Duodenal mucosa (tissue), 2 donors: ENCODE measurements around the gene CALN1.

ENCODE experiments used
- H3K27ac ChIP-seq: one replicate; pipeline ENCODE4 v1.7.0; 2013; ENCODE audit warnings: low read depth, low read length
- H3K27me3 ChIP-seq, 2 donors: one replicate each; pipeline ENCODE4 v1.7.0; 2013; ENCODE audit warnings: low read length in 2 of 2, control low read depth in 1 of 2; ENCODE audit not compliant: insufficient read depth in 2 of 2, control insufficient read depth in 1 of 2
- H3K36me3 ChIP-seq, 2 donors: one replicate each; pipeline ENCODE4 v1.7.0; 2013; ENCODE audit warnings: low read length in 2 of 2, control low read depth in 1 of 2; ENCODE audit not compliant: insufficient read depth in 2 of 2, control insufficient read depth in 1 of 2
- H3K4me1 ChIP-seq, 2 donors: one replicate each; pipeline ENCODE4 v1.7.0; 2013; ENCODE audit warnings: low read length in 2 of 2, control low read depth in 1 of 2; ENCODE audit not compliant: insufficient read depth in 2 of 2, control insufficient read depth in 1 of 2
- H3K4me3 ChIP-seq, 2 donors: one replicate each; pipeline ENCODE4 v1.7.0; 2013; ENCODE audit warnings: low read length in 2 of 2, low read depth in 1 of 2
- H3K9ac ChIP-seq, 2 donors: one replicate each; pipeline ENCODE4 v1.7.0; 2013; ENCODE audit warnings: low read length in 2 of 2, low read depth in 1 of 2
- H3K9me3 ChIP-seq, 2 donors: one replicate each; pipeline ENCODE4 v1.7.0; 2013; ENCODE audit warnings: low read length in 2 of 2, control low read depth in 1 of 2; ENCODE audit not compliant: control insufficient read depth in 1 of 2

The CALN1 gene

GRCh38 chr7:71787513-71787912, 624.6 kb downstream of the CALN1 start:
- H3K36me3 ChIP-seq: no peaks in the 10 kb centered on the region
- H3K4me3 ChIP-seq: no peak overlapping the region
- no peaks in the 10 kb centered on the region for H3K27me3 ChIP-seq
- H3K27ac ChIP-seq: no peak overlapping the region
- no peaks in the 10 kb centered on the region for H3K4me1 ChIP-seq
- H3K9ac ChIP-seq: no peak overlapping the region
- H3K9me3 ChIP-seq: peaks cover 18 to 32% of the 10 kb centered on the region in 2 donors

- Histone ChIP-seq H3K36me3 (no peaks in the 10 kb centered on the region), H3K9ac (no peak overlapping the region), H3K4me3 (no peak overlapping the region), H3K27ac (no peak overlapping the region), H3K9me3 (peaks cover 14 to 27% of the 10 kb centered on the region in 2 donors), H3K27me3 (no peaks in the 10 kb centered on the region), H3K4me1 (no peaks in the 10 kb centered on the region)
Measured at GRCh38 chr7:71785216-71785615, 626.9 kb downstream of the CALN1 start.

GRCh38 chr7:71784781-71785180, 627.4 kb downstream of the CALN1 start:
- Histone ChIP-seq H3K4me1 (no peaks in the 10 kb centered on the region), H3K4me3 (no peak overlapping the region), H3K9ac (no peak overlapping the region), H3K36me3 (no peaks in the 10 kb centered on the region), H3K9me3 (peaks cover 14 to 27% of the 10 kb centered on the region in 2 donors), H3K27me3 (no peaks in the 10 kb centered on the region), H3K27ac (no peak overlapping the region)

- no peak overlapping the region for H3K27ac ChIP-seq
- peaks cover 14 to 23% of the 10 kb centered on the region in 2 donors for H3K9me3 ChIP-seq
- no peak overlapping the region for H3K4me3 ChIP-seq
- no peaks in the 10 kb centered on the region for H3K27me3 ChIP-seq
- H3K36me3 ChIP-seq: no peaks in the 10 kb centered on the region
- H3K4me1 ChIP-seq: no peaks in the 10 kb centered on the region
- H3K9ac ChIP-seq: no peak overlapping the region
Measured at GRCh38 chr7:71784180-71784579, 628.0 kb downstream of the CALN1 start.

- Histone ChIP-seq H3K9me3 (peaks cover 14 to 23% of the 10 kb centered on the region in 2 donors), H3K36me3 (no peaks in the 10 kb centered on the region), H3K4me3 (no peak overlapping the region), H3K27me3 (no peaks in the 10 kb centered on the region), H3K9ac (no peak overlapping the region), H3K4me1 (no peaks in the 10 kb centered on the region), H3K27ac (no peak overlapping the region)
Measured at GRCh38 chr7:71783779-71784178, 628.4 kb downstream of the CALN1 start.

- Histone ChIP-seq H3K9me3 (peaks cover 5 to 10% of the 10 kb centered on the region in 2 donors), H3K9ac (no peak overlapping the region), H3K4me1 (no peaks in the 10 kb centered on the region), H3K4me3 (no peak overlapping the region), H3K27me3 (no peaks in the 10 kb centered on the region), H3K27ac (no peak overlapping the region), H3K36me3 (no peaks in the 10 kb centered on the region)
Measured at GRCh38 chr7:71782051-71782450, 630.1 kb downstream of the CALN1 start.

GRCh38 chr7:71780282-71780681, 631.9 kb downstream of the CALN1 start:
- H3K4me3 ChIP-seq: no peak overlapping the region
- H3K27ac ChIP-seq: no peak overlapping the region
- no peaks in the 10 kb centered on the region for H3K36me3 ChIP-seq
- no peak overlapping the region for H3K9ac ChIP-seq
- H3K27me3 ChIP-seq: no peaks in the 10 kb centered on the region
- no peaks in the 10 kb centered on the region for H3K4me1 ChIP-seq
- H3K9me3 ChIP-seq: peaks cover 5% of the 10 kb centered on the region in 2 donors

GRCh38 chr7:71777278-71777677, 634.9 kb downstream of the CALN1 start:
- Histone ChIP-seq H3K9ac (no peak overlapping the region), H3K27me3 (no peaks in the 10 kb centered on the region), H3K4me1 (no peaks in the 10 kb centered on the region), H3K4me3 (no peak overlapping the region), H3K27ac (no peak overlapping the region), H3K9me3 (no peaks in the 10 kb centered on the region), H3K36me3 (no peaks in the 10 kb centered on the region)

- Histone ChIP-seq H3K4me1 (no peaks in the 10 kb centered on the region), H3K36me3 (no peaks in the 10 kb centered on the region), H3K9me3 (no peaks in the 10 kb centered on the region), H3K27me3 (no peaks in the 10 kb centered on the region), H3K27ac (no peak overlapping the region), H3K4me3 (no peak overlapping the region), H3K9ac (no peak overlapping the region)
Measured at GRCh38 chr7:71776726-71777125, 635.4 kb downstream of the CALN1 start.

- Histone ChIP-seq H3K27me3 (no peaks in the 10 kb centered on the region), H3K36me3 (no peaks in the 10 kb centered on the region), H3K27ac (no peak overlapping the region), H3K9ac (no peak overlapping the region), H3K9me3 (no peaks in the 10 kb centered on the region), H3K4me1 (no peaks in the 10 kb centered on the region), H3K4me3 (no peak overlapping the region)
Measured at GRCh38 chr7:71775648-71776047, 636.5 kb downstream of the CALN1 start.

GRCh38 chr7:71772779-71773178, 639.4 kb downstream of the CALN1 start:
- Histone ChIP-seq H3K4me1 (no peaks in the 10 kb centered on the region), H3K27me3 (no peaks in the 10 kb centered on the region), H3K36me3 (no peaks in the 10 kb centered on the region), H3K4me3 (no peak overlapping the region), H3K9ac (no peak overlapping the region), H3K27ac (no peak overlapping the region), H3K9me3 (peaks cover 0 to 2% of the 10 kb centered on the region in 2 donors)
